Body of pancreas (tissue), 4 donors: Measurements from ENCODE around the gene FLNC.

Experiments used
- POLR2A ChIP-seq, 3 donors: fragments of 450-650 bp; IDR thresholded peaks; one replicate each; pipeline ENCODE4 v1.6.1; 2016; ENCODE audit warnings: antibody characterized with exemption in 3 of 3, mild to moderate bottlenecking in 2 of 3
- TF ChIP-seq, protein P1 (sequence below), 7 experiments: fragments of 450-650 bp in 4 of 7; fragments of 200-600 bp in 3 of 7; sonication (generic) in 3 of 7; IDR thresholded peaks; one replicate each; pipeline ENCODE4 v1.5.1; 2016 to 2019; ENCODE audit warnings: antibody characterized with exemption in 7 of 7

DNA sequence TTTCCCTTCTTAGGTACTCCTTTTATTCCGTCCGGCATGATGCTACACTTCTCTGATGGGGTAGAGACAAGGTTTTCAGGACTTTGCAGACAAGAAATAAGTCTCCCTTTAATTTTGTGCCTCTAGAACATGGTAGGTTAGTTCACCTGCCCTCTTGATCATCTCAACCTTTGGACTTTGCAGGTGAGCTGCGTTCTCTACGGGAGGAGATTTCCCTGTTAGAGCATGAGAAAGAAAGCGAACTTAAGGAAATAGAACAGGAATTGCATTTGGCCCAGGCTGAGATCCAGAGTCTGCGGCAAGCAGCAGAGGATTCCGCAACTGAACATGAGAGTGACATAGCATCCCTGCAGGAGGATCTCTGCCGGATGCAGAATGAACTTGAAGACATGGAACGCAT lies 29.2 kb upstream of the FLNC start:
- TF ChIP-seq, protein P1, sequence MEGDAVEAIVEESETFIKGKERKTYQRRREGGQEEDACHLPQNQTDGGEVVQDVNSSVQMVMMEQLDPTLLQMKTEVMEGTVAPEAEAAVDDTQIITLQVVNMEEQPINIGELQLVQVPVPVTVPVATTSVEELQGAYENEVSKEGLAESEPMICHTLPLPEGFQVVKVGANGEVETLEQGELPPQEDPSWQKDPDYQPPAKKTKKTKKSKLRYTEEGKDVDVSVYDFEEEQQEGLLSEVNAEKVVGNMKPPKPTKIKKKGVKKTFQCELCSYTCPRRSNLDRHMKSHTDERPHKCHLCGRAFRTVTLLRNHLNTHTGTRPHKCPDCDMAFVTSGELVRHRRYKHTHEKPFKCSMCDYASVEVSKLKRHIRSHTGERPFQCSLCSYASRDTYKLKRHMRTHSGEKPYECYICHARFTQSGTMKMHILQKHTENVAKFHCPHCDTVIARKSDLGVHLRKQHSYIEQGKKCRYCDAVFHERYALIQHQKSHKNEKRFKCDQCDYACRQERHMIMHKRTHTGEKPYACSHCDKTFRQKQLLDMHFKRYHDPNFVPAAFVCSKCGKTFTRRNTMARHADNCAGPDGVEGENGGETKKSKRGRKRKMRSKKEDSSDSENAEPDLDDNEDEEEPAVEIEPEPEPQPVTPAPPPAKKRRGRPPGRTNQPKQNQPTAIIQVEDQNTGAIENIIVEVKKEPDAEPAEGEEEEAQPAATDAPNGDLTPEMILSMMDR (IDR thresholded peaks at IDR 0.05), result no peak
- TF ChIP-seq POLR2A (IDR thresholded peaks at IDR 0.05), result no peak
